ENCODE data around the gene C2CD4B.

DNA sequence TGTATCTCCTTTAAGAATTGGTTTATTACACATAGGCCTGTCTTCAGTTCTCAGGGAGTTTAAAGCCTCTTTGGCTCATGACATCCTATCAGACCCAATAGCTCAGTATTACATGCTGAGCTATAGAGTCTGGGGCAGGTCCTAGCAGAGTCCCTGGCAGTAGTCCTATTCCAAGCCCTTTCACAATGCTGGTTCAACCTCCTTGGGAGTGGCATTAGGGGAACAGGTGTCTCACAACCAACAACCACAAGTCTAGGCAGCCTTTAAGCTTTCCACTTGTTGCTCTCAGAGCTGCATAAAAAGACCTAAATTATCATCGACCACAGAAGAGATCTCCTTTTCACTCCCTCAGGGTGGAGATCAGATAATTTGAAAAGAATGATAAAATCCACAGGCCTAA lies 22.8 kb upstream of the C2CD4B start:
- TF ChIP-seq, protein P1, sequence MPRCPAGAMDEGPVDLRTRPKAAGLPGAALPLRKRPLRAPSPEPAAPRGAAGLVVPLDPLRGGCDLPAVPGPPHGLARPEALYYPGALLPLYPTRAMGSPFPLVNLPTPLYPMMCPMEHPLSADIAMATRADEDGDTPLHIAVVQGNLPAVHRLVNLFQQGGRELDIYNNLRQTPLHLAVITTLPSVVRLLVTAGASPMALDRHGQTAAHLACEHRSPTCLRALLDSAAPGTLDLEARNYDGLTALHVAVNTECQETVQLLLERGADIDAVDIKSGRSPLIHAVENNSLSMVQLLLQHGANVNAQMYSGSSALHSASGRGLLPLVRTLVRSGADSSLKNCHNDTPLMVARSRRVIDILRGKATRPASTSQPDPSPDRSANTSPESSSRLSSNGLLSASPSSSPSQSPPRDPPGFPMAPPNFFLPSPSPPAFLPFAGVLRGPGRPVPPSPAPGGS (IDR thresholded peaks at IDR 0.05; ENCODE audit: borderline replicate concordance, insufficient read depth, low read depth, low read length, poor library complexity, severe bottlenecking) = no peak
- TF ChIP-seq, protein P2, sequence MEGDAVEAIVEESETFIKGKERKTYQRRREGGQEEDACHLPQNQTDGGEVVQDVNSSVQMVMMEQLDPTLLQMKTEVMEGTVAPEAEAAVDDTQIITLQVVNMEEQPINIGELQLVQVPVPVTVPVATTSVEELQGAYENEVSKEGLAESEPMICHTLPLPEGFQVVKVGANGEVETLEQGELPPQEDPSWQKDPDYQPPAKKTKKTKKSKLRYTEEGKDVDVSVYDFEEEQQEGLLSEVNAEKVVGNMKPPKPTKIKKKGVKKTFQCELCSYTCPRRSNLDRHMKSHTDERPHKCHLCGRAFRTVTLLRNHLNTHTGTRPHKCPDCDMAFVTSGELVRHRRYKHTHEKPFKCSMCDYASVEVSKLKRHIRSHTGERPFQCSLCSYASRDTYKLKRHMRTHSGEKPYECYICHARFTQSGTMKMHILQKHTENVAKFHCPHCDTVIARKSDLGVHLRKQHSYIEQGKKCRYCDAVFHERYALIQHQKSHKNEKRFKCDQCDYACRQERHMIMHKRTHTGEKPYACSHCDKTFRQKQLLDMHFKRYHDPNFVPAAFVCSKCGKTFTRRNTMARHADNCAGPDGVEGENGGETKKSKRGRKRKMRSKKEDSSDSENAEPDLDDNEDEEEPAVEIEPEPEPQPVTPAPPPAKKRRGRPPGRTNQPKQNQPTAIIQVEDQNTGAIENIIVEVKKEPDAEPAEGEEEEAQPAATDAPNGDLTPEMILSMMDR (IDR thresholded peaks at IDR 0.05 in 2 of 3, conservative IDR thresholded peaks at IDR 0.05 in 1 of 3; ENCODE audit: control insufficient read depth in 2 of 3, extremely low read depth in 1 of 3, insufficient read depth in 1 of 3, low read depth in 3 of 3, low read length in 3 of 3) = no peak
- TF ChIP-seq, protein P3, sequence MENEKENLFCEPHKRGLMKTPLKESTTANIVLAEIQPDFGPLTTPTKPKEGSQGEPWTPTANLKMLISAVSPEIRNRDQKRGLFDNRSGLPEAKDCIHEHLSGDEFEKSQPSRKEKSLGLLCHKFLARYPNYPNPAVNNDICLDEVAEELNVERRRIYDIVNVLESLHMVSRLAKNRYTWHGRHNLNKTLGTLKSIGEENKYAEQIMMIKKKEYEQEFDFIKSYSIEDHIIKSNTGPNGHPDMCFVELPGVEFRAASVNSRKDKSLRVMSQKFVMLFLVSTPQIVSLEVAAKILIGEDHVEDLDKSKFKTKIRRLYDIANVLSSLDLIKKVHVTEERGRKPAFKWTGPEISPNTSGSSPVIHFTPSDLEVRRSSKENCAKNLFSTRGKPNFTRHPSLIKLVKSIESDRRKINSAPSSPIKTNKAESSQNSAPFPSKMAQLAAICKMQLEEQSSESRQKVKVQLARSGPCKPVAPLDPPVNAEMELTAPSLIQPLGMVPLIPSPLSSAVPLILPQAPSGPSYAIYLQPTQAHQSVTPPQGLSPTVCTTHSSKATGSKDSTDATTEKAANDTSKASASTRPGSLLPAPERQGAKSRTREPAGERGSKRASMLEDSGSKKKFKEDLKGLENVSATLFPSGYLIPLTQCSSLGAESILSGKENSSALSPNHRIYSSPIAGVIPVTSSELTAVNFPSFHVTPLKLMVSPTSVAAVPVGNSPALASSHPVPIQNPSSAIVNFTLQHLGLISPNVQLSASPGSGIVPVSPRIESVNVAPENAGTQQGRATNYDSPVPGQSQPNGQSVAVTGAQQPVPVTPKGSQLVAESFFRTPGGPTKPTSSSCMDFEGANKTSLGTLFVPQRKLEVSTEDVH (IDR thresholded peaks at IDR 0.05; ENCODE audit: low read depth, partially characterized antibody) = no peak
- TF ChIP-seq EP300 (IDR thresholded peaks at IDR 0.05; ENCODE audit: borderline replicate concordance in 1 of 2, control insufficient read depth in 1 of 2, low read depth in 2 of 2, low read length in 2 of 2) (no peak), ATF7 (IDR thresholded peaks at IDR 0.05; ENCODE audit: low read depth) (no peak), BMI1 (IDR thresholded peaks at IDR 0.05; ENCODE audit: borderline replicate concordance) (no peak), RAD21 (IDR thresholded peaks at IDR 0.05; ENCODE audit: insufficient read depth, low read depth, low read length) (no peak)
